Nephron progenitor cell (in vitro differentiated cells): ENCODE results near the gene ABCA1.
A peak's percentile ranks its signal among the peaks of the same experiment; 100 is the strongest.
"Not testable (repeated sequence)": the region's sequence is repeated elsewhere in the genome, so short reads cannot be mapped to it uniquely, and the experiment has no call there.

Source experiments
- DNase-seq: peaks from one replicate; pipeline ENCODE4 v3.0.0; 2021
- H3K27ac Mint-ChIP-seq: 2 replicates; pipeline ENCODE4 v1.8.0; 2021; ENCODE audit warnings: mild to moderate bottlenecking, moderate library complexity, mixed read lengths
- H3K27me3 Mint-ChIP-seq: 2 replicates; pipeline ENCODE4 v1.8.0; 2021; ENCODE audit warnings: mild to moderate bottlenecking, low read depth, mixed read lengths; ENCODE audit not compliant: poor library complexity
- H3K36me3 Mint-ChIP-seq: 2 replicates; pipeline ENCODE4 v1.8.0; 2021; ENCODE audit warnings: low read depth, mixed read lengths
- H3K4me1 Mint-ChIP-seq: 2 replicates; pipeline ENCODE4 v1.8.0; 2021; ENCODE audit warnings: mixed read lengths
- H3K4me3 Mint-ChIP-seq: 2 replicates; pipeline ENCODE4 v1.8.0; 2021; ENCODE audit warnings: mild to moderate bottlenecking, moderate library complexity, mixed read lengths
- H3K9me3 Mint-ChIP-seq: 2 replicates; pipeline ENCODE4 v1.8.0; 2021; ENCODE audit warnings: mild to moderate bottlenecking, moderate library complexity, mixed read lengths
- CTCF ChIP-seq: fragments of 200-600 bp; sonication (generic); IDR thresholded peaks from 2 replicates; pipeline ENCODE4 v1.5.0; 2021; ENCODE audit warnings: antibody characterized with exemption

The ABCA1 gene

DNA sequence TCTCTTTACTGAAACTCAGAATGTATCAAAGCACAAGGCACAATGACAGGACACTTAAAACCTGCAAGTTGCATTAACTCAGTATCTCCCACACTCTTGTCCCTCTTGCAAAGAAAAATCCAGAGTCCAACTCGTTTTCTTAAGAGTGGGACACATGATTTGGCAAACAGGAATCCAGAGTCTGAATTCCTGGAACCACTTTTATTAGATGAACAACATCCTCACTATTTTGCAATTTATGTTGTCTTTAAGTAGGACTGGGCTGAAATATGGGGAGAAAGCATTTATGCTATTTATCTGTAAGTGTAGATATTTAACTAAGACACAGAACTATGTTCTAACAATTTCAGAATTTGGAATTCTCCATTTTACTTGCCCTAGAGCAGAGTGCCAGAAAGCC is 69.1 kb downstream of the ABCA1 start:
- peaks cover 3% of the 10 kb centered on the region for H3K27me3 Mint-ChIP-seq

DNA sequence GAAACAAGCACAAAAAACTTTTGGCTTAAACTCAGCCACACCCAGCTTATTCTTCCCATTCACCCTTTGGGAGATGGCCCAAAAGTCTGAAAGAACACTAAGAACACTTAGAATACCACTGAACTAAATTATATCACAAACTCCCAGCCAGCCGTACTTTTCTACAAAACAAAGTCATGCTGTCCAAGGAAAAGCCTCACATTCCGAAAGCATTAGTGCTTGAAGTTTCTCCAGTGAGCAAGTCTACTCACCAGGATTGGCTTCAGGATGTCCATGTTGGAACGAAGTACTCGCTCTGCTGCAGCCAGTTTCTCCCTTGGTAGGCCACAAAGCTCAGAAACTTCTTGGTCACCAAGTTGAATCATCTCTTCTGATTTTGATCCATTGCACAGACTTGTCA is 69.7 kb downstream of the ABCA1 start:
- Mint-ChIP-seq H3K27me3 (peaks cover 3% of the 10 kb centered on the region), H3K4me1 (peaks cover 24% of the 10 kb centered on the region), H3K36me3 (peaks cover 38% of the 10 kb centered on the region), H3K4me3 (no peak overlapping the region), H3K9me3 (no peaks in the 10 kb centered on the region), H3K27ac (no peak overlapping the region)
- DNase-seq: no peak
- no peak for TF ChIP-seq CTCF

More for the DNA sequence above, 69.1 kb downstream of the ABCA1 start:
- no peak for TF ChIP-seq CTCF
- DNase-seq: no peak
- Mint-ChIP-seq H3K9me3 (no peaks in the 10 kb centered on the region), H3K36me3 (peaks cover 36% of the 10 kb centered on the region), H3K4me3 (no peak overlapping the region), H3K4me1 (peaks cover 30% of the 10 kb centered on the region), H3K27ac (no peak overlapping the region)

GRCh38 chr9:104856413-104856941 is 71.5 kb downstream of the ABCA1 start:
- H3K27ac Mint-ChIP-seq: no peak overlapping the region

GRCh38 chr9:104855807-104856206 is 72.1 kb downstream of the ABCA1 start:
- H3K9me3 Mint-ChIP-seq: no peaks in the 10 kb centered on the region
- H3K27me3 Mint-ChIP-seq: no peaks in the 10 kb centered on the region
- peaks cover 23% of the 10 kb centered on the region for H3K4me1 Mint-ChIP-seq
- peak overlapping the region; percentile 53 for H3K27ac Mint-ChIP-seq
- peaks cover 42% of the 10 kb centered on the region for H3K36me3 Mint-ChIP-seq
- DNase-seq: no peak
- H3K4me3 Mint-ChIP-seq: no peak overlapping the region
- TF ChIP-seq CTCF: no peak

More at GRCh38 chr9:104856413-104856941, 71.5 kb downstream of the ABCA1 start:
- no peaks in the 10 kb centered on the region for H3K27me3 Mint-ChIP-seq
- no peak for TF ChIP-seq CTCF
- DNase-seq: no peak
- H3K4me3 Mint-ChIP-seq: no peak overlapping the region
- no peaks in the 10 kb centered on the region for H3K9me3 Mint-ChIP-seq
- H3K4me1 Mint-ChIP-seq: peaks cover 23% of the 10 kb centered on the region
- H3K36me3 Mint-ChIP-seq: peaks cover 42% of the 10 kb centered on the region

DNA sequence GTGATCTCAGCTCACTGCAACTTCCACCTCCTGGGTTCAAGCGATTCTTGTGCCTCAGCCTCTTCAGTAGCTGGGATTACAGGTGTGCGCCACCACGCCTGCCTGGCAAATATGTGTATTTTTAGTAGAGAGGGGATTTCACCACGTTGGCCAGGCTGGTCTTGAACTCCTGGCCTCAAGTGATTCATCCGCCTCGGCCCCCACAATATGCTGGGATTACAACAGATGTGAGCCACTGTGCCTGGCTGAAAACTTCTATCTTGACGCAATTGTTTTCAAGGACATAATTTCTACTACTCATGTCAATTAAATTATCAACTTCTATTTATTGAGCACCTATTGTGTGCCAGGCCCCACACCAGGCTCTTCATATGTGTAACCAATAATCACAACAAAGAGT is 72.7 kb downstream of the ABCA1 start:
- H3K36me3 Mint-ChIP-seq: peaks cover 42% of the 10 kb centered on the region
- DNase-seq, H3K27ac Mint-ChIP-seq, H3K4me3 Mint-ChIP-seq, H3K27me3 Mint-ChIP-seq, H3K9me3 Mint-ChIP-seq: not testable (repeated sequence)
- H3K4me1 Mint-ChIP-seq: peaks cover 23% of the 10 kb centered on the region

DNA sequence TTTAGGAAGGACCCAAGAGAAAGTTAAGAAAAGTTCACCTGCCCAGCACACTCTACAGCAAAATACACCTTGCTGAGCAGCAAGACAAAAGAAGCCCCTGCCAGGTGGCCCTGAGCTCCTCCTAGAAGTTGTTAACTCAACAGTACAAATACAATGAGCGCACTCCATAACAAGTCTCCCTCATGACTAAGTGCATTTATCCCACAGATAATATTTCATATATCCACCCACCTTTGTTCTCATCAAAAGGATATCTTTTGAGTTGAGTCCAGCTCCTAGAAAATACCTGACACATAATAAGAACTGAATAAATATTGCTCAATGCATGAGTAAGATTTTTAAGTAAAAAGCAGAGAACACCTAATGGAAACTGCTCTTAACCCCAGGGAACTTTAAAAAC is 73.3 kb downstream of the ABCA1 start:
- Mint-ChIP-seq H3K27ac (no peak overlapping the region), H3K4me3 (no peak overlapping the region), H3K36me3 (peaks cover 42% of the 10 kb centered on the region), H3K4me1 (peaks cover 23% of the 10 kb centered on the region), H3K27me3 (no peaks in the 10 kb centered on the region), H3K9me3 (no peaks in the 10 kb centered on the region)
- no peak for DNase-seq
- no peak for TF ChIP-seq CTCF
